GM21529 (cell line): ENCODE measurements around the gene RNF212.
"Not testable (repeated sequence)": the region's sequence is repeated elsewhere in the genome, so short reads cannot be mapped to it uniquely, and the experiment has no call there.

Experiments used
- ATAC-seq: cut with Tn5 transposase; IDR thresholded peaks from one replicate; pipeline ENCODE4 v1.9.1; 2021; ENCODE audit not compliant: unreplicated experiment

Gene RNF212

DNA sequence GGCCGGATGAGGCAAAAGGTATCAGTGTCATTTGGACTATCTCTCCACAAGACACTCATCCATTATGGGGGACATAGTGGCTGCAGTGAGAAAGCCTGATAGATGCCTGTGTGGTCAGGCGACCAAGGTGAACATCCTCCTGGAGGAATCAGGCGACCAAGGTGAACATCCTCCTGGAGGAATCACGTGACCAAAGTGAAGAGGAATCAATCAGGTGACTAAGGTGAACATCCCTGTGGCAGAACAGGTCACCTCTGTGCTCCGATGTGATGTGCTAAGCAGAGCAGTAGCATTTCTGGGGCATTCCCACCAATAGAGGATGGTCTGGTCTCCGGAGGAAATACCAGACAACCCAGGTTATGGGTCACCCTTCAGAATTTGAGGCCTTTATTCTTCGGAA is 44.0 kb downstream of the RNF212 start:
- no peak for ATAC-seq

DNA sequence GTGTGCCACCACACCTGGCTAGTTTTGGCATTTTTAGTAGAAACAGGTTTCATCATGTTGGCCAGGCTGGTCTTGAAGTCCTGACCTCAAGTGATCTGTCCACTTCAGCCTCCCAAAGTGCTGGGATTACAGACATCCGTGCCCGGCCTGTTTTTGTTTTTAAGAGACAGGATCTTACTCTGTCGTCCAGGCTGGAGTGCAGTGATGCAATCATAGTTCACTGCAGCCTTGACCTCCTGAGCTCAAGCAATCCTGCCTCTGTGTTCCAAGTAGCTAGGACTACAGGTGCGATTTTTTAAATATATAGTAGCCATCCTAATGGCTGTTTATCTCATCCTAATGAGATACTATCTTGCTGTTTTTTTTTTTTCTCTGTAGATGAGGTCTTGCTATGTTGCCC is 47.6 kb downstream of the RNF212 start:
- ATAC-seq = no peak

DNA sequence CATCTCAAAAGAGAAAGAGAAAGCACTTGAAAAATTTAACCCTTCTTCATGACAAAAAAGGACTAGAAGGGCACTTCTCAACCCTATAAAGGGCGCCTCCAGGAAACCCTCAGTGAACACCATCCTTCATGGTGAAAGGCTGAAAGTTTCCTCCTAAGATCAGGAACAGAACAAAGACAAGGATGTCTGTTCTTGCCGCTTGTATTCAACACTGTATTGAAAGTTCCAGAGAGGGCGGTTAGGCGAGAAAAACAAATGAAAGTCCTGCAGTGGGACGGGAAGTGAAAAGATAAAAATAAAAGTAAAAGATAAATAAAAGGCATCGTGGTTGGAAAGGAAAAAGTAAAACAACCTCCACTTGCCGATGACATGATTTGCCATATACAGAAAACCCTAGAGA is 50.9 kb downstream of the RNF212 start:
- ATAC-seq = no peak

DNA sequence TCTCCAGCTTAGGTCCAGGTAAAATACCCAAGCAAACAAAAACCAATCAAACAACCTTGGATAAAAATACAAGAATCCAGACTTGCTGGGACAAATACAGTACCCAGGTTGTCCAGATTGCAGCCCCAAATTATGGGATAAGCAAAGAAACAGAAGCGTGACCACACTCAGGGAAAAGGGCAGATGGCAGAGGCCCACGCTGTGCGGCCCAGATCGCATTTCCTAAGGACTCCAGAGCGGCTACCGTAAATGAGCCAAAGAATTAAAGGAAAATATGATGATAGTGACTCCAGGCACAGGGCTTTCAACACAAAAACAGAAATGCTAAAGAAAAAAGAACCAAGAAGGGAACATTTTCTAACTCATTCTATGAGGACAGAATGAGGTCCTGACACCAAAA is 51.6 kb downstream of the RNF212 start:
- no peak for ATAC-seq

DNA sequence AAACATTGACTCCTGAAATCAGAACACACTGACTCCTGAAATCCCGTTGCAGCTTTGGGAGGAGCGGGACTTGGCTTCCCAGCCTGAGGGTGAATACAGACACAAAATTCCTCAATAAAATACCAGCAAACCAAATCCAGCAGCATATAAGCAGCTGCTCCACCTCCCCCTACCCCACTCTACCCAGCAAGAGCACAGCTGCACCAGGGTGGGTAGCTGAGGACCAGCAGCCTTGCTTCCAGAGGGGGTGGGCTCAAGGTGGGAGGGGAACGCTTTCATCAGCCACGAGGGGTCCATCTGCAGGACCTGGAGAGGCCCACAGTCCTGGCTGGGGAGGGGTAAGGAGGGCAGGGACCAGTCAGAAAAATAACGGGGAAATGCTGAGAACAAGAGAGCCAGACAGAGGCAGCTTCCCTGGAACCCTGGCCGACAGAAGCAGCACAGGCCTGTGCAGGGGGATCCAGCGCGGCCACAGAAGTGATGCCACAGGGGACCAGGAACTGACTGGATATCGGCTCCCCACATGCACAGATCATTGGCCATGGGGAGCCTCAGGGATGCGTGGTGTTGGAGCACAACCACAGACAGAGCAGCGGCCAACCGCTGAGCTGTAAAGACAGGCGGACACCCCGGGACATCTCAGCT is 52.2 kb downstream of the RNF212 start:
- no peak for ATAC-seq

DNA sequence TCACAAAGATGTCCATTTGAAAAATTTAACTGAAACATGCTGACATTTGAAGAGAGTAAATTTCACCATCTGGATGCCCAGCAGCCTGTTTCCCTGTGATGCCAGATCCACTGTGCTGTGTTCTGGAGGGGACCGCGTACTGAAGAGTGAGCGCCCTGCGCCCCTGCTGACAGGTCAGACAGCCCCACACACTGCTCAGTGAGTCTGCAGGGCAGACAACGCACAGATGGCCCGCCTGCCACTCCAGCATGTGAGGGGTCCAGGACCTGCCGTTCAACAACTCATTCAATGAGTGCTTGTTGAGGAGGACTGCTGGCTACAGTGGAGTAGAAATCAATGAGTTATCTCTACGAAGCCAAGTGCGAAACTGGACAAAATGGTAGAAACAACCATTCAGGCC is 52.7 kb downstream of the RNF212 start:
- no peak for ATAC-seq

DNA sequence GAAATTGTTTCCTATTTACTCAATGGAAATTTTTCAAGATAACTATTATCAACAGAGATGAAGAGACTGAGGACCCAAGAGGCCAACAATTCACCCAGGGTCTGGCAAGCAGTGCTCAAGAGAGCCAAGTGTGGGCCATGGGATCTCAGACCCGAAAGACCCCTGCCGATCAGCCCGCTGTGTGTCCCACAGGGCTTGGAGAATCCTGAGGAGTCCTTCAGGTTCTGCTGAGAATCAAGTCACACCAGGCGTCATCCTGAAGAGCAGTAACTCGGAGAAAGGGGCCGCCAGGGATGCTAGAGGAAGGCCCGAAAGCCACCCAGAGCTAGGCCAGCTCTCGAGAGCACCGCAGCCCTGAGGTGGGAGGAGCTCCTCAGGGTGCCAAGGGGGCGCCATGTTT is 53.2 kb downstream of the RNF212 start:
- ATAC-seq = no peak

DNA sequence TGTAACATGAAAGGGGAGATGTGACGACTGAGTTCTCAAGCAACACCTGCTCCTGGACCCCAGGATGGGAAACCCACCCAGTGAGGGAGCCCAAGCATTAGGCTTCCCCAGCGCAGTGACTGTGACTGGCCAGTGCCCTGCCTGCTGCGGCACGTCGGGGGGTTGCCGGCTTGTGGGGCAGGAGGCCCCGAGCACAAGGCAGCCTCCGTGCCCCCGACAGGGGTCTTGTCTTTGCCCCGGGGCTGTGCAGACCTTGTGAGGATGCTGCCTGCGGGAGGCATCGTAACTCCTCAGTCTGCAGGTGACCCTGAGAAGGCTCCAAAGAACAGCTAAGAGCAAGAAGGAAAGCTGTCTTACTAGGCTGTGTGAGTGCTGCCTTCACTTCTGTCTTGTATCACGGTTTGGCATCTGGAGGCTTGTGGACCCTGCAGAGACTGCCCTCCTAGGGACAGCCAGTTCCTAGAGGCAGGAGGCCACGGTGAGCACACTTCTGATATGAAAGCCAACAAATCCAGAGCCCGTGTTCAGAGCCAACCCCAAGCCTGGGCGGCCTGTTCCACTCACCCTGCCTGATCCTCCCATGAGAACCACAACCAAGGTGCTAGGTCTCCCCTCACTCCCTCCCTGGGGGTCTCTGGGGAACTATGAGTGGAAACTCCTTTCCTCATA is 54.2 kb downstream of the RNF212 start:
- no peak for ATAC-seq

DNA sequence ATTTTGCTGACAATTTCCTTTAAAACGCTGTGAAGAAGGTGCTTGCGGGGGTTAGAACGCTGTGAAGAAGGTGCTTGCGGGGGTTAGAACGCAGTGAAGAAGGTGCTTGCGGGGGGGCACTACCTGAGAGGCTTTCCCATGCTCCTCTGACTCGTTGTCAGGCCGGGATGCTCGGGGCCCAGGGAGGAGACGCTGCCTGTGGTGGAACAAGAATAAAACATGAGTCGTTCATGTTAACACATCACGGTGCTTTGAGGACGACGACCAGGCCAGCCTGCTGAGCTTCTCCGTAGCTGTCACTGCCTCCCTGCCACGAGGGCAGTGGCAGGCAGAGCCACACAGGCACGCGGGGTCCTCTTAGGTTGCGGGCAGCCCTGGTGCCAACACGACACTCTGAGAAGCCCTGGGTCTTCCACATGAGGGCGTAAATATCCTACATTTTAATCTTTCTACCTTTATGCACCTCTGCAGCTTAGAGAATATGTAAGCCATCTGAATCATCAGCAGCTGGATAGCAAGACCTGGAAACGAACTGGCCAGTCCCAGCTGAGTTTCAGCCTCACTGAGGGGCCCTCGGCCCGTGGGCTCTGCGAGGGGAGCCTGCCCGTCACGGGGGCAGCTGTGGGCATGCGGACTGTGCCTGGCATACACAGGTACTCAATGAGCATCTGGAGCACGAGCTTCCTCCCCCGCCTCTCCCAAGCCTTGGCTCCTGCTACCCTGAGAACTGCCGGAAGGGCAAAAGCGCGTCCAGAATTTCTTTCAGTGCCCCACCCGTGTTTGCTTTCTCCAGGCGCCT is 55.0 kb downstream of the RNF212 start:
- no peak for ATAC-seq

DNA sequence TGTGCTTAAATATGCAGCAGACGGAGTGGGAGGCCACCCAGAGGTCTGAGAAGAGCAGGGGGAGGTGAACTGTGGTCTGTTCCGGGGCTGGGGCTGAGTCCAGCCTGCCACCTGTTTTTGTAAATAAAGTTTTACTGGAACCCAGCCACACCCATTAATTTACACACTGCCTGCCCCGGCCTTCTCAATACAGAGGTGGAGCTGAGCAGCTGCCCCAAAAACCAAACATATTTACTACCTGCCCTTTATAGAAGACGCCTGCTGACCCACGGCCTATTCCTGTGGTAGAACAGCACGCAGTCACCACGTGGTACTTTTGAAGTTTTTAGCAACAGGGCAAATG is 56.0 kb downstream of the RNF212 start:
- no peak for ATAC-seq

DNA sequence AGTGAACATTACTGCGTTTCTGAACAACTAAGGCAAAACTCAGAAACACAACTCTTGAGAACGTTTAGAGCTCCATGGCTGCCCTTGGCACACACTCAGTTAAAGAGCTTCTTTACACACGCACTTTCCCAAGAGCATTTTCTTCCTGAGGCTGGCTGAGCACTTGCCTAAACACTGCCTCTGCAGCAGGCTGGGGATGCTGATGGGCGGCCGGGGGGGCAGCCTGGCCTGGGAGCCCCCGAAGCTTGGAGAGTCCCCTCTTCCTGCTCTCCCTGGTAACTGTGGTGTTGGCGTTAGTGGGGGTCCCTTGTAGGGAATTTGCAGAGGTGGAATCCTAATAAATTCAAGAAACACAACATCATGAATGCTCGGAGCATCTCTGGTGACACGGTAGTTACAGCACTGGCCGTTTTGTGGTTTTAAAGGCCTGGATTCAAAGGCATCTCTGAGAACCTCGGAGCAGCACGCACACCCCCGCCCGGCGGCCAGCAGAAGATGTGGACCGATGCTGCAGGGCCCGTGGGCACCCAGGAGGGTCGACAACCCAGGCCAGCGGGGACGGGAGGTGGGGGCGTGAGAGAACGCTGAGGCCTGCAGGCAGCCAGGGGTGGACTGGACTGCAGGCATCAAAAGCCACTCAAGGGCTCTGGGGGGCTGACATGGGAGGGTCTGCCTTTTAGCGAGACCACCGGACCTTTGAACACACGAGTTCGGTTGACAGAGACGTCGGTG is 56.5 kb downstream of the RNF212 start:
- ATAC-seq = no peak

DNA sequence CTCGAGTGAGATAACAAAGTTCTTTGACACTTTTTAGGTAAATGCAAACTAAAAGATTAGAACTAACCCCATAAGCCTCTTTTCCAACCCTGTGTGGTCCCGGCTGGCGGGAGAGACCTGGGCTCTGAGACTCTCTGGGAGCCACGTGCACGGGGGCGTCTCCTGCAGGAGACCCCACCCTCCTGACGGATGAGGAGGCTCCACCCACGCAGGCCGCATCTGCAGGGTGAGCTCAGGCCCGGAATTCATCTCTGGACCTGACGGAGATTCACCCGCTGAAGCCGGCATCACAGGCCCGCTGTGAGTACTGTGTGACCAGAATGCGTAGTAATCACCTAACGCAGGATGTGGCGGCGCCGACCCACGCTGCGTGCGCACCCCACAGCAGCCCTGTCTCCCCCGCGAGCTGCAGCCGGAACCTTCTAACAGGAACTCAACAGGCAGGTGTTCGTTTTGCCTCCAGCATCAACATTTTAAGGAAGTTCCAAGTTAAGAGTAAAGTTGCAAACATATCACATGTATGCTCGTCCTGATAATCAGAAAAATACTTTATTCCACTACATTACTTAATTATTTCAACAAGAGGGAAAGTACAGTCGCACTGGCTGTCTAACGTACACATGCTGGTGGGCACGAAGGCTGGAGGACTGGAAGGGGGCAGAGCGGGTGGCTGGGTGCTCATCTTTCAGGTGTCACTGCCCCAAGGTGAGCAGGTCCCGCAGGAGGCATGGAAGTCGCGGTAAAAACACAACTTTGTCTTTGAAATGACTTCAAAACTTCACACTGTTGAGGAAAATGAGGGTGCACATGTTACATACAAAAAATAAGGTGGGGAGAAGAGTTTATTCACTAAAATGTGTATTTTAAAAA is 57.4 kb downstream of the RNF212 start:
- no peak for ATAC-seq

DNA sequence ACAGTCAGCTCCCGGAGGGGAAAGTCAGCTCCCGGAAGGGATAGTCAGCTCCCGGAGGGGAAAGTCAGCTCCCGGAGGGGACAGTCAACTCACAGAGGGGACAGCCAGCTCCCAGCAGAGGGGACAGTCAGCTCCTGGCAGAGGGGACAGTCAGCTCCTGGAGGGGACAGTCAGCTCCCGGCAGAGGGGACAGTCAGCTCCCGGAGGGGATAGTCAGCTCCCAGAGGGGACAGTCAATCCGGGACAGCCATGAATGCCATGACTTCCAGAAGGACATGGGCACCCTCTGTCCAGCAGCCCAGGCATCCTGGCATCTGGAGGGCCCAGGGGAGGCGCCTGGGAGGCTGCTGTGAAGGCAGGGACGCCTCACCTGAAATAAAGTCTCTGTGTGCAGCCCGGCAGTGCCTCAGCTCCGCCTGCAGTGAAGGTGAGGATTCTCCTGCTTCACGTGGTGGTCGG is 58.1 kb downstream of the RNF212 start:
- not testable (repeated sequence) for ATAC-seq

DNA sequence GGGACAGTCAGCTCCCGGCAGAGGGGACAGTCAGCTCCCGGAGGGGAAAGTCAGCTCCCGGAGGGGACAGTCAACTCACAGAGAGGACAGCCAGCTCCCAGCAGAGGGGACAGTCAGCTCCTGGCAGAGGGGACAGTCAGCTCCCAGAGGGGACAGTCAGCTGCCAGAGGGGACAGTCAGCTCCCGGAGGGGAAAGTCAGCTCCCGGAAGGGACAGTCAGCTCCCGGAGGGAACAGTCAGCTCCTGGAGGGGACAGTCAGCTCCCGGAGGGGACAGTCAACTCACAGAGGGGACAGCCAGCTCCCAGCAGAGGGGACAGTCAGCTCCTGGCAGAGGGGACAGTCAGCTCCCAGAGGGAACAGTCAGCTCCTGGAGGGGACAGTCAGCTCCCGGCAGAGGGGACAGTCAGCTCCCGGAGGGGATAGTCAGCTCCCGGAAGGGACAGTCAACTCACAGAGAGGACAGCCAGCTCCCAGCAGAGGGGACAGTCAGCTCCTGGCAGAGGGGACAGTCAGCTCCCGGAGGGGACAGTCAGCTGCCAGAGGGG is 58.6 kb downstream of the RNF212 start:
- not testable (repeated sequence) for ATAC-seq

DNA sequence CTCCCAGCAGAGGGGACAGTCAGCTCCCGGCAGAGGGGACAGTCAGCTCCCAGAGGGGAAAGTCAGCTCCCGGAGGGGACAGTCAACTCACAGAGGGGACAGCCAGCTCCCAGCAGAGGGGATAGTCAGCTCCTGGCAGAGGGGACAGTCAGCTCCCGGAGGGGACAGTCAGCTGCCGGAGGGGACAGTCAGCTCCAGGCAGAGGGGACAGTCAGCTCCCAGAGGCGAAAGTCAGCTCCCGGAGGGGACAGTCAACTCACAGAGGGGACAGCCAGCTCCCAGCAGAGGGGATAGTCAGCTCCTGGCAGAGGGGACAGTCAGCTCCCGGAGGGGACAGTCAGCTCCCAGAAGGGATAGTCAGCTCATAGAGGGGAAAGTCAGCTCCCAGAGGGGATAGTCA is 59.5 kb downstream of the RNF212 start:
- ATAC-seq = not testable (repeated sequence)

DNA sequence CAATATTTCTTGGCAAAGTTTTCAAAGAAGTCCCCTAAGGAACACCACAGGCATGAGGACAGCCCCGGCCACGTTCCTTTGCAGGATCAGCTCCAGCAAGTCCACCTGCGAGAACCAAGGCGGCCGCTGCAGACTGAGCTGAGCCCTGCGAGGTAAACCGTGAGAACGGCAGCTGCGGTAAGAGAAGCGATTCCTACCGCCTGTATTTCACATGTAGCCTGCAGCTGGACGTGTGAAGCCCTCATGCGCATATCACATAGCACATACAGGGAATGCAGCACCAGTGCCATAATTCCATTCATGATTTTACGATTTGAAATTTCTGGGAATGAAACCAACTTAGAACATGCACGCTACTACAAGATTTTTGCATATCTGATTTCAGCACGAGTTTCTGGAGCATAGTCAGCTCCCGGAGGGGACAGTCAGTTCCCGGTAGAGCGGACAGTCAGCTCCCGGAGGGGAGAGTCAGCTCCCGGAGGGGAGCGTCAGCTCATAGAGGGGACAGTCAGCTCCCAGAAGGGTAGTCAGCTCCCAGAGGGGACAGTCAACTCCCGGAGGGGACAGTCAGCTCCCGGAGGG is 60.2 kb downstream of the RNF212 start:
- ATAC-seq = no peak

DNA sequence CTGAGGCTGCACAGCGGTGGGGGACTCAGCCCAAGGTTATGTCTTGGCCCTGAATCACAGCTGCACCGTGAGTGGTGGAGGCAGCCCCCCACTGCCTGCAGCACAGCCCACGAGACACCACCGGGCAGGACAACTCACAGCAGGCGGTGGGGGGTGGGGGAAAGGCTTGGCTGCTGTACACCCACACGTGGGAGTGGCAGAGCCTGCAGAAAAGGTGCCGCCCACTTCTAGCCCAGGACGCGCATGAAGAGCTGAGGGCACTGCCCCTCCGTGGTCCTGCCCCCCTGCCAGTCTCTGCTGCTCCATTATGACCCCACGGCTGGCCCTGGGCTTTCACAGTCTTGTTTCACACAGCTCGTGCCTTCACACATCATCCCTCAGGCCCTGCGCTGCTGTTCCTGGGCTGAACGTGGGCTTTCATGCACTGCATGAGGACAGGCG is 61.1 kb downstream of the RNF212 start:
- ATAC-seq = no peak

DNA sequence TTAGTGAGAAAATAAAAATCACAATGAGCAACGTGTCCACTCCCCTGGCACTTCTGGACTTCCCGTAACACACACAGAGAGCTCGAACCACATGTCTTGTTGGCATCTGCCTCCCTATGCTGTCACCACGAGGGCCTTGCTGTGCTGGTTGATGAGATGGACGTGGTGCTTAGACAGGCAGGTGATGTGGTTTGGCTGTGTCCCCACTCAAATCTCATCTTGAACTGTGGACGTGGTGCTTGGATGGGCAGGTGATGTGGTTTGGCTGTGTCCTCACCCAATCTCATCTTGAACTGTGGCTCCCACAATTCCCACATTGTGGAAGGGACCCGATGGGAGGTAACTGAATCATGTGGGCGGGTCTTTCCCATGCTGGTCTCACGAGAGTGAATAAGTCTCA is 61.9 kb downstream of the RNF212 start:
- no peak for ATAC-seq

DNA sequence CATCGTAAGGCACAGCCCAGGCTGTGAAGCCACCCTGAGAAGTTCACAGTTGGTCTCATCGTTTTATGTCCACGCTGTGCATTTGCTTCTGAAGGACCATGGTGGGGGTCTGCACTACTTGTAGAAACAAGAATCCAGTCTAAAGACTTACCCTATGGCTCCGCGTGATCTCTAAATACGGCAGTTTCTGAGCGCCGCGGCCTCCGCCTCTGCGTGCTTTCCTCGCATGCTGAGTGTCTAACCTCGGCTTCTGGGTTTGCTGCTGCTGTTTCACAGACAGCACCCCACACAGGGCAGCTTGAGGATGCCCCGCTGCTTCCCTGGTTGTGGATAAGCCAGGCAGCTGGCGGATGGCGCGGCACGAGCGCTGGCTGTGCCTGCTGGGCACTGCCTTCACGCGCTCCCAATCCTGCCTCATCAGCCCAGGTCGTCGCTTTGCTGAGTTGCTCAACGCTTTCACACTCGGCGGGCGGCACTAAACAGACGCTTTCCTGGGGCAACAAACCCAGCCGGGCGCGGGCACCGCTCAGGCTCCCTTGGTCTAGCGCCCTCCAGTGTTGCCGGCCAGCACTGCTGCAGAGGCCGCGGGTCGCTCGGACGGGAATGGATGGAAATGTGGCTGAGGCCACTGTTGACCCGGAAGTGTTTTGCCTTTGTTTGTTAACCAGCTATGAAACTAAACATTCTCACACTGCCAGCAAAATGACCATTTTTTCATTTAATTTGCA is 62.7 kb downstream of the RNF212 start:
- ATAC-seq = no peak
